Measurements from ENCODE around the gene MLXIPL. TPM values are rescaled to one million over a fixed set of nuclear protein-coding genes. Genes with fewer than 3 reads are reported as not detected.
A peak's percentile ranks its signal among the peaks of the same experiment; 100 is the strongest.

Gene MLXIPL
- total RNA-seq, 1 donor from 2014 or later = 0.90 TPM

GRCh38 chr7:73649576-73649975 is 25.3 kb upstream of the MLXIPL start:
- H3K9me3 Mint-ChIP-seq = no peaks in the 10 kb centered on the region
- Histone ChIP-seq H3F3A (ENCODE audit: low read depth) (peaks cover 5% of the 10 kb centered on the region), H4K20me1 (ENCODE audit: low read depth) (no peaks in the 10 kb centered on the region), H3K79me2 (ENCODE audit: low read depth) (no peaks in the 10 kb centered on the region), H3K27ac (no peak overlapping the region), H3K36me3 (no peaks in the 10 kb centered on the region), H3K4me2 (no peak overlapping the region), H3K4me1 (no peaks in the 10 kb centered on the region), H2AFZ (replicated peaks) (no peak overlapping the region), H3K9me3 (ENCODE audit: low read depth) (no peaks in the 10 kb centered on the region), H3K9ac (no peak overlapping the region), H3K4me3 (no peak overlapping the region), H3K27me3 (peaks cover 64% of the 10 kb centered on the region)
- no peak overlapping the region for H3K27ac Mint-ChIP-seq
- TF ChIP-seq EZH2phosphoT487 (IDR thresholded peaks at IDR 0.05) = no peak
- no peak for TF ChIP-seq EZH2 (IDR thresholded peaks at IDR 0.05)
- TF ChIP-seq, protein P1, sequence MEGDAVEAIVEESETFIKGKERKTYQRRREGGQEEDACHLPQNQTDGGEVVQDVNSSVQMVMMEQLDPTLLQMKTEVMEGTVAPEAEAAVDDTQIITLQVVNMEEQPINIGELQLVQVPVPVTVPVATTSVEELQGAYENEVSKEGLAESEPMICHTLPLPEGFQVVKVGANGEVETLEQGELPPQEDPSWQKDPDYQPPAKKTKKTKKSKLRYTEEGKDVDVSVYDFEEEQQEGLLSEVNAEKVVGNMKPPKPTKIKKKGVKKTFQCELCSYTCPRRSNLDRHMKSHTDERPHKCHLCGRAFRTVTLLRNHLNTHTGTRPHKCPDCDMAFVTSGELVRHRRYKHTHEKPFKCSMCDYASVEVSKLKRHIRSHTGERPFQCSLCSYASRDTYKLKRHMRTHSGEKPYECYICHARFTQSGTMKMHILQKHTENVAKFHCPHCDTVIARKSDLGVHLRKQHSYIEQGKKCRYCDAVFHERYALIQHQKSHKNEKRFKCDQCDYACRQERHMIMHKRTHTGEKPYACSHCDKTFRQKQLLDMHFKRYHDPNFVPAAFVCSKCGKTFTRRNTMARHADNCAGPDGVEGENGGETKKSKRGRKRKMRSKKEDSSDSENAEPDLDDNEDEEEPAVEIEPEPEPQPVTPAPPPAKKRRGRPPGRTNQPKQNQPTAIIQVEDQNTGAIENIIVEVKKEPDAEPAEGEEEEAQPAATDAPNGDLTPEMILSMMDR (IDR thresholded peaks at IDR 0.05) = no peak
- DNase-seq (ENCODE audit: low spot score) = no peak
- H3K27me3 Mint-ChIP-seq (ENCODE audit: insufficient read depth, low read depth) = peaks cover 54% of the 10 kb centered on the region
- no peaks in the 10 kb centered on the region for H3K36me3 Mint-ChIP-seq
- peak overlapping the region; percentile 67 for H3K4me3 Mint-ChIP-seq
- H3K4me1 Mint-ChIP-seq = peaks cover 5% of the 10 kb centered on the region

- no peaks in the 10 kb centered on the region for H3K36me3 Mint-ChIP-seq
- Histone ChIP-seq H3K27ac (no peak overlapping the region), H3K4me3 (no peak overlapping the region), H3K4me2 (no peak overlapping the region), H3K36me3 (no peaks in the 10 kb centered on the region), H3K4me1 (no peaks in the 10 kb centered on the region), H3K79me2 (ENCODE audit: low read depth) (no peaks in the 10 kb centered on the region), H3K9me3 (ENCODE audit: low read depth) (no peaks in the 10 kb centered on the region), H2AFZ (replicated peaks) (no peak overlapping the region), H3K27me3 (peaks cover 64% of the 10 kb centered on the region), H4K20me1 (ENCODE audit: low read depth) (no peaks in the 10 kb centered on the region), H3K9ac (no peak overlapping the region), H3F3A (ENCODE audit: low read depth) (peaks cover 5% of the 10 kb centered on the region)
- peak overlapping the region; percentile 72 for H3K4me3 Mint-ChIP-seq
- no peaks in the 10 kb centered on the region for H3K9me3 Mint-ChIP-seq
- H3K27ac Mint-ChIP-seq = no peak overlapping the region
- peaks cover 5% of the 10 kb centered on the region for H3K4me1 Mint-ChIP-seq
- TF ChIP-seq EZH2 (IDR thresholded peaks at IDR 0.05) = no peak
- TF ChIP-seq, protein P1 (IDR thresholded peaks at IDR 0.05) = no peak
- no peak for TF ChIP-seq EZH2phosphoT487 (IDR thresholded peaks at IDR 0.05)
- DNase-seq (ENCODE audit: low spot score) = no peak
- peaks cover 52% of the 10 kb centered on the region for H3K27me3 Mint-ChIP-seq (ENCODE audit: insufficient read depth, low read depth)
Observed at GRCh38 chr7:73648593-73649332, 24.4 kb upstream of the MLXIPL start.

DNA sequence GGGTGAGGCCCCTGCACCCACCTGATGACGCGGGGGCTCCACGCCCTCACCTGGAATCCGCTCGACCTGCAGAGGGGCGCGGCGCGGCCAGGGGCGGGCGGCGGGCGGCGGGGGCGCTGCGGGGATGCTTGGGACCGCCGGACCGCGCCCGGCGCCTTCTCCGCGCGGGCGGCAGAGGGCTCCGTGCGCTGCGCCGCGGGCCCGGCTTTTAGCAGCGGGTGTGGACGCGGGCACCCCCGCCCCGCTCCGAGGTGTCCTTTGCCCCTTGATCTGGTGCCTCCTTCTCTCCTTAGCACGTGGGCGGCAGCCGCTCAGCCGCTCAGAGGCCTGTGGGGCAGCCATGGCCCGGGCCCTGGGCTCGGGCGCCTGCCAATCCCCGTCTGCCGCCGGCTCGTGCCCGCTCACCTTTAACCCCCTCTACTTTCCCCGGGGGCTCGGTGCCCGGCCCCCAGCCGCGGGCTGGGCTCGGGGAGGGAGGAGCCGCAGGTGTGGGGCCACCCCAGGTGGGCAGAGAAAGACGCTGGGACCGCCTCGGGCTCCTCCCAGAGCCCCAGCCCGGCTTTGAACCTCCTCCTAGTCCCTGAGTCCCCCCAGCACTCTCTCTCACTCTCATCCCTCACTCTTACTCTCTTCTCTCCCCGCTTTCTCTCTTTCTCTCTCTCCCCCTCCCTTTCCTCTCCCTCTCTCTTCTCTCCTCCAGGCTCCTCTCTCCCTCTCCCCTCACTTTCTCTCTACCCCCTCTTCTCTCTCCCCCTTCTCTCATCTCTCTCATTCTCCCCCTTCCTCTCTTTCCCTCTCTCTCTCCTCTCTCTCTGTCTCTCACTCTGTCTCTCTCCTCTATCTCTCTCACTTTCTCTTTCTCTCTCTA is 23.6 kb upstream of the MLXIPL start:
- H3F3A ChIP-seq (ENCODE audit: low read depth) = peaks cover 5% of the 10 kb centered on the region
- no peak overlapping the region for H3K9ac ChIP-seq
- H3K4me2 ChIP-seq = peak overlapping the region; percentile 95
- no peaks in the 10 kb centered on the region for H3K36me3 ChIP-seq
- no peaks in the 10 kb centered on the region for H4K20me1 ChIP-seq (ENCODE audit: low read depth)
- H3K9me3 Mint-ChIP-seq = no peaks in the 10 kb centered on the region
- H3K27me3 ChIP-seq = peaks cover 64% of the 10 kb centered on the region
- H3K36me3 Mint-ChIP-seq = no peaks in the 10 kb centered on the region
- H3K4me1 ChIP-seq = no peaks in the 10 kb centered on the region
- H2AFZ ChIP-seq (replicated peaks) = peak overlapping the region; percentile 98
- peak overlapping the region; percentile 72 for H3K4me3 Mint-ChIP-seq
- H3K4me3 ChIP-seq = peak overlapping the region; percentile 61
- TF ChIP-seq EZH2phosphoT487 (IDR thresholded peaks at IDR 0.05) (peak; percentile 72), EZH2 (IDR thresholded peaks at IDR 0.05) (peak; percentile 77)
- TF ChIP-seq, protein P1 (IDR thresholded peaks at IDR 0.05) = peak; percentile 17
- H3K27me3 Mint-ChIP-seq (ENCODE audit: insufficient read depth, low read depth) = peaks cover 51% of the 10 kb centered on the region
- no peak overlapping the region for H3K27ac Mint-ChIP-seq
- no peaks in the 10 kb centered on the region for H3K9me3 ChIP-seq (ENCODE audit: low read depth)
- peaks cover 5% of the 10 kb centered on the region for H3K4me1 Mint-ChIP-seq
- H3K27ac ChIP-seq = no peak overlapping the region
- DNase-seq (ENCODE audit: low spot score) = peak; percentile 67
- no peaks in the 10 kb centered on the region for H3K79me2 ChIP-seq (ENCODE audit: low read depth)

Measured in neural progenitor cell (in vitro differentiated cells).